ENCODE measurements around the gene SLC7A11.

The SLC7A11 gene

DNA sequence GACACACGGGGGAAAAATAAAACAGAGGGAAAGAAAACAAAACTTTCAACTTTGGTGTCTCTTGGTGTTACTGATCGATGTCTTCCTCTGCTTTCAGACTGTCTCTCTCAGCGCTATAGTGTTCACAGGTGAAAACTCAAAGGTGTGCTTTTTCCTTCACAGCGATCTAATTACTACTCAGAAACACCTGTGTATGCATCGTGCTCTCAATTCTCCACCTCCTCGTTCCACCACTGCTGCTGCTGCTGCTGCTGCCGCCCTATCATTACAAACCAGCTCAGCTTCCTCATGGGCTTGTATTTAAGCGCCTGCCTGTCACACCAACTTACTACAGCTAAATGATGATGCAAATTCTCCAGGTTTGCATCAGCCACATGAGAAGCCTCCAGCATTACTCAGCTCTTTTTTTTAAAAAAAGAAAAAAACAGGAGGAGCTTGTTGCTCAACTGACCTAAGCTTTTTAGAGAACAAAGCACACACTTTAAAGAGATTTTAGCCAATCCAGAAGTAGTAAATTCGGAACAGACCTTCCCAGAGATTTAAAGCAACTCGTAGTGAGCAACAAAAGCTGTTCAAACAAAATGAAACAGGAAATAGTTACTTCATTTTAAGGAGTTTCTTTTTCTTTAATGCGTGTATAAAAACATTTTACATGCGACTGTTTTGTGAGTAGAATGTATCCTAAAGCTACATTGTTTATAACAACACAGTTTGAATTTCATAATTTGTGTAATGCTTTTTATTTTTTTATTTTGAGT is at the start of gene SLC7A11:
Gene SLC7A11, minus strand, starts transcription at position 274 of the 758 bp plus-strand sequence. CDS start 280 bp downstream, outside the sequence.
- peak; percentile 8 to 19 for DNase-seq (ENCODE audit: low read depth in 2 of 2)

DNA sequence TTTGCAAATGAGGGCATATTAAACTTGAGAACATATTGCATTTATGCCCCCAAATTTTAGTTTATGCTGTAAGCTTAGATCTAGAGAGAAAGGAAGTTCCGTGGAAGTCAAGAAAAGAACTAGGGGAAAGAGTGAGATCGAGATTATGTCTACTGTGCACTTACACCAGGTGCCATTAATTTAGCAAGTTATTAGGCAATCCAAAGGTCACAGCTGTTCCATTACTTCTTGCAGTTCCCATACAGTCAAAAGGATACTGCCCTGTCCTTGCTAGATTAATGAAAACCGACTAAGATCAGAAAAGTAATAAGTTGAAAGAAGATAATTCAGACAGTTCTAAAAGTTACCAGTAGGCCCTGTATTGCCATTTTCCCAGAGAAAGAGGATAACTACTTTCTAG is 49.3 kb upstream of the SLC7A11 start:
- no peak for DNase-seq (ENCODE audit: low read depth in 2 of 2)

DNA sequence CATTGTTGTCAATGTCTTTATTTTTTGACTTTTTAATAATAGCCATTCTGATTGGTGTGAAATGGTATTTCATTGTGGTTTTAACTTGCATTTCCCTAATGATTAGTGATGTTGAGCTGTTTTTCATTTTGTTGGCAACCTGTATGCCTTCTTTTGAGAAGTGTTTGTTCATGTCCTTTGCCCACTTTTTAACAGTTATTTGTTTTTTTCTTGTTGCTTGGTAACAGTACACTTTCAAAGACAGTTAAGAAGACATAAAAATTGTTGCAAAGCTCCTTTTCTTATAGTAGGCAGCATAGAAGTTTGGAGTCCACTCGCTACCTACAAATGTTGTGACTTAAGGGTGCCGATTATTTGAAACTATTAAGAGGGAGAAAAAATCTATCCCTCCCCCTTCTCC is 48.7 kb upstream of the SLC7A11 start:
- no peak for DNase-seq (ENCODE audit: low read depth in 2 of 2)

DNA sequence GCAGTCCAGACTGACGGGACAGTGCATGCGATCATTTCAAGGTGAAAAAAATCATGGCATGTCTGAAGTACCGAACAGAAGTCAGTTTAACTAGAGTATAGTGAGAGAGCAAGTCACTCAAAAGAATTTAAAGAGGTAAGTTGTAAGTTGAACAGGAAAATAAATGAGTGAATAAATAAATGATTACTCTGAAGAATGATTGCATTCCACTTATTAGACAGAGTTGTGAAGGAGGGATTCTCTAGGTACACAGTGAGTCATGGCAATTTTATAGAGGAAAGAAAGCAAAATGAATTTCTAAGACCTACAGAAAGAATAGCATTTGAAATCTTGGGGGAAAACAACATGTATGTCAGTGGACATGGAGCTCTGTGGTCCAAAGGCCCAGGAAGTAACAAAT is 37.1 kb upstream of the SLC7A11 start:
- DNase-seq (ENCODE audit: low read depth in 2 of 2), result no peak

DNA sequence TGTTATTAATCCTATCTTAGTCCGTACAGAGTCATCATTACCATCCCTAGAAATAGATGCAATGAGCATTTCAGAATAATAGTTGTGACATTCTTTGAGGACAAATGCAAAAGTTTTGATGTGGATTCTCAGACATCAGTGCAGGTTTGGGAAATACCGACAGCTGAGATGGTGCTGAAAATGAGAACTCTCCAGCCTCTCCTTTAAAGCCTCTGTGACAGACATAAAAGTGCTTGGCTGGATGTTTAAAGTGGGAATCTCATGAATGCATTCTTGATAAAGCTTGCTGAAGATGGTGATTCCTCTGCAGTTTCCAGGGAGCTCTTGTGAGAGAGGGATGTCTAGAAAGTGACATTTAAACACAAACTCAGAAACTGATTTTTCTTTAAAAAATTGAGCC is 35.0 kb upstream of the SLC7A11 start:
- no peak for DNase-seq (ENCODE audit: low read depth in 2 of 2)

DNA sequence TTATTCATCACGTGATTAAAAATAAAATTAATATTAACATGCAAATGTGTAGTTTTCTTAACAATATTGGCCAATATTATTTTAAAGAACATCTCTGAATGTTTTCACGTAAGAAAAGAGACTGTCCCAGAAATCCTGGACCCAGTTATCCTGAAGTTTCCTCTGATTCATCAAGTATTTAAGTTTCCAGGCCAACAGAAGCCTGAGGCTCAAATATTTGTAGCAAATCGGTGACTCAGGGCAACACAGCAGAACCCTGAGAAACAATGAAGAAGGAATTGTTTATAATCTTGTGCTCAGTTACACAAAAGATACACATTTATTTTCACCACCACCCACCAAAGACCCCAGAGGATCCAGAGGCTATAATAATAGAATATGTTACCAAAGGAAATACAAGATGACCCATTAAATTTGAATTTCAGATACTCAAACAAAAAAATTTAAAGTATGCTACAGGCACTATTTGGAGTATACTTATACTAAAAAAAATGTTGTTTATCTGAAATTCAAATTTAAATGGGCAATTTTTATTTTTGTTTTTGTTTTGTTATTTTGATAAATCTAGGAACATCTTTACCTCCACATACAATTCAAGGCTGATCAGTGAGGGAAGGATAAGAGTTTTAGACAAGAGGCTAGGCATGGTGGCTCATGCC is 33.9 kb upstream of the SLC7A11 start:
- DNase-seq (ENCODE audit: low read depth in 2 of 2), result no peak

DNA sequence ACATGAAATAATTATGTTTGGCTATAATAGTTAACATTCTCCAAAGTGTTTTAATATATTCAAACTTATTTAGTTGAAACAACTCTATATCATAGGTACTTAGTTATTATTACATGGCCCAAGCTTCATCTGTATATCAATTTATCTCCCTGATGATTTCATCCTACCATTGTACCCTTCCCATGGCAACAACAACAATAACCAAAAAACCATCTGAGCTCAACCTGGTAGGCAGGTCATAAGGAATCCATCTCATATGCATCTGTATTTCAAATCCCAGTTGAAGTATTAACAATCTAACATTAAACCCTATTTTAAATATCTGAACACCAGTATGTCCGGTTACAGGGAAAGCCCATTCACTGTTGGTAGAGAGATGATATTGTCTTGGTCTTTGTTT is 33.1 kb upstream of the SLC7A11 start:
- no peak for DNase-seq (ENCODE audit: low read depth in 2 of 2)

DNA sequence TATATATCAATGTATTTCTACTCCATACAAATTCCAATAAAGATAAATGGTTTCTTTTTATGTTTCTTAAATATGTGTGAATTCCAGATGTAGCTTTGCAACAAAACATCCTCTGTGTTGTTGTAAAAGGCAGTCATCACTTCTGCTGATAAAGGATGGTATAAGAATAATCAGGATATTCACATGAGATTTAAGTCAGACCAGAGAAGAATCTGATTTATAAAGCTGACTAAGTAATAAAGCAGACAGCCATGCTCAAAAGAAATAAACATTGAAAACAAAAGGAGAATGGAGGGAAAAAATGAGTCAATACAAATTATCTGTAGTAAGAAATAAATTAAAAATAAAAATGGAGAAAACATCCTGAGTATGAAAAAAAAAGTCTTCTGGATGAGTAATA is 27.0 kb upstream of the SLC7A11 start:
- DNase-seq (ENCODE audit: low read depth in 2 of 2), result no peak

DNA sequence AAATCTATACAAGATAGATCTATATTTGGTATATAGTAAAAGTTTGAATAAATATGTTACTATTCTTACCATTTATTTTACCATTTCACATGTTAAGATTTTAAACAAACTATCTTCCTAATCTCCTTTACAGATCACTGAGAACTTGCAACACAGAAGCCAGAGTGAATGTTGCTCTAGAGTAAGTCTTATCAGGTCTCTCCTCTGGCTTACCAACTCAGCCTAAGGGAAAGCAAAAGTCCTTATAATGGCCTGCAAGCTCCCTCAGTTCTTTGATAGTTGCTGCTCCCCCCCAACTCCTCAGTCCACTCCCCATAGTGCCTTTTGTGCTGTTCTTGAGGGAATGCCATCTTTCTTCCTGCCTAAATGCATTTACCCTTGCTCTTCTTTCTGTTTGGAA is 25.7 kb upstream of the SLC7A11 start:
- DNase-seq (ENCODE audit: low read depth in 2 of 2), result no peak

DNA sequence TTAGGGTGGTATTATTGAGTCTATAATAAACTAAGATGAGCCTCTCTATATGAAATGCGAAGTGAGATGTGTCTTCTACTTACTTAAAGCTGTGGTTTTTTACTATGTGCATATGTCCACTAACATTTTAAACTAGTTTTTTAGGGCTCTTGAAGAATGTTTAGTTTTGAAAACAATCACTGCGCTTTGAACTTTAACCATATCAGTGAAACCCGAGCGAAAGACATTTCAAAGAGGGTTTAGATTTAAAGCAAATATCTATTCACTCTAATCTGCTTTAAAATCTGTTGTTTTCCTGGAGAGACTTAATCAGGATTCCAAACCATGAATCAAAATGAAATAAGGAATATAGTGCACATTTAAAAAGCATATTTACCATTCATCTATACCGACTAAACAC is 24.8 kb upstream of the SLC7A11 start:
- DNase-seq (ENCODE audit: low read depth in 2 of 2), result no peak

DNA sequence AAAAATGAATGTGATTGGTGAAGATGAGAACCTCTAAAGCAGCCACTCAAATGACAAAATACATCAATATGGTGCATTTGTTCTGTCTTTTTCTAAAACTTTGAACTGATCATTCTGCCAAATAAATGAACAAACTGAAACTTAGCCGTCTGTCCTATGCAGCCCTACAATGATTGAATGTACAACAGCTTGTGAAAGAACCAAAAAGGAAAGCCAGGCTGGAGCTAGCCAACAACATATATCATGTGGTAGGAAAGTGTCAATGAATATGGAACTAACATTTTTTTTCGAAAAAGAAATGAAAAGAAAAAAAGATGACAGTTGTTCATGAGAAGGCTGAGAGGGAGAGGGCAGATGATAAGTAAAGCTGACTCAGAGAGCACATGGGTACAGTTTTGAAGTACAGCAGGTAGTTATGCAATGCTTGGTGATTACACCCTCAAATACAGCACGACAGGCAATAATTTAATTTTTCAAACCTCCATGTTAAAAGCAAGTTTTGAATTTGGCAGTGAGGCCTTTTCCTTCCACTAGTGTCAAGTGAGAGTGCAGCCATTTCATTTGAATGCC is 21.2 kb upstream of the SLC7A11 start:
- no peak for DNase-seq (ENCODE audit: low read depth in 2 of 2)

DNA sequence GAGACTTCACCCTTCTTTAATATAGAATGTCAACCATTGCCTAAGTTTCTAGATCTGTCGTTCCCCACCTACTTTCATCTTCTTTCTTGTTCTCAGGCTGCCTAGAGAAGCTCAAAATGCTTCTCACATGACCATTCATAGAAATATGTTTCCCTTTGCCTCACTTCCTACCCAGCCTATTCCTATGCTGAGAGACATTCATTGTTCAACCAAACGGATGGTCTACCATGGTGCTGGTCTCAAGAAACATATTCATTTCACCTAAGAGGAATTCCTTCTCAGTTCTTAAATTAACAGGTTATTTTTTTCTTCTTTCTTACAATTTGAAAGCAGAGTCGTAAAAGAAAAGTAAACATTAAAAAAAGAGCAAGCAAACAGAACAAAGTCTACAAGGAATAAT is 20.3 kb upstream of the SLC7A11 start:
- no peak for DNase-seq (ENCODE audit: low read depth in 2 of 2)

DNA sequence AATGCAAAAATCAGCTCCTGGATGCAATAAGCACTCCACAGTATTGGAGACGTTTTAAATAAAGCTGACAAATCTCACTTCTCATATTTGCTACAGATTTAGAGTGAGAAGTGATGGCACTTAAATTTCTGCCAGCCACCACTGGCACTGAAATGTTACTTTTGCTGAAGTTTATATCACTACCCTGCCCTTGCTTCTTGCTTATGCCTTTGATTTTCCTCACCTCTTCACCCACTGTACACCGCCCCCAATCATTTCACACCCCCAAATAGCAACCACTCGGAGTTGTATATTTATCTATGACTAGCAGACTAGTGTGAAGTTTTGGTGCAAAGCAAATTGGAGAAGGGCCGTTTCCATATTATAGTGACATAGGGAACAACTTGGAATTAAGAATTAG is 19.9 kb upstream of the SLC7A11 start:
- no peak for DNase-seq (ENCODE audit: low read depth in 2 of 2)

DNA sequence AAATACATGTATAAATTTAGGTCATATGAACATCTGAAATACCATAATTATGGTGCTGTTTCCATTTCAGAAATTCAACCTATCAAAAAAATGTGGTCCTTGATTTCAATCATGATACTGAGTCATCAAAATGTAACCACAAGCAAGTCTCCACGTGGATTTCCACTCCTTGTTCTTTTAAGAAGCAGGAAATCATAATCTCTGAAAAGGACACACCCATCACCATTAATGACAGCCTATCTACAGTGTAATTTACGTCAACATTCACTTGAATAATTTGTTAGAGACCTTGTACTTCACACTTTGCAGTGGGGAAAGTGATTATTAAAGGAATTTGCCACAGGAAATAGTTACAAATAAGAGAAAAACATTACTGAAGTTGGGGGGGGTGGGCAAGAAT is 17.7 kb upstream of the SLC7A11 start:
- DNase-seq (ENCODE audit: low read depth in 2 of 2), result no peak

DNA sequence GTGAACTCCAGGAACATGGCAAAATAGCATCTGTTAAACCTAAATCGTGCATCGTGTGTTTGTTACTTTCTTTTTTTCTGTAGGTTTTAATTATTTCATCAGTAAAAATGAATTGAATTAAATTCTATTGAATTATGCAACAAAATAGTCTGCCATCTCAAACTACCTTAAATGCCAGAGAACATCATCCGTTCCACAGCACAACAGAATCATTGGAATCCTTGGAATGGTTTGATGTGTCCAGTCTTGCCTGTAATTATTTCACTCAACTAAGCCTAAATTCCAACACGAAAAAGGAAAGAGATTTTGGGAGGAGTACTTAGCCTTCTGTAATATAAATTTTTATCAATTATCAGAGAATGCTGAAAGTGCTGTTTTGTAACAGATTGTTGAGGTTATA is 17.1 kb upstream of the SLC7A11 start:
- no peak for DNase-seq (ENCODE audit: low read depth in 2 of 2)

DNA sequence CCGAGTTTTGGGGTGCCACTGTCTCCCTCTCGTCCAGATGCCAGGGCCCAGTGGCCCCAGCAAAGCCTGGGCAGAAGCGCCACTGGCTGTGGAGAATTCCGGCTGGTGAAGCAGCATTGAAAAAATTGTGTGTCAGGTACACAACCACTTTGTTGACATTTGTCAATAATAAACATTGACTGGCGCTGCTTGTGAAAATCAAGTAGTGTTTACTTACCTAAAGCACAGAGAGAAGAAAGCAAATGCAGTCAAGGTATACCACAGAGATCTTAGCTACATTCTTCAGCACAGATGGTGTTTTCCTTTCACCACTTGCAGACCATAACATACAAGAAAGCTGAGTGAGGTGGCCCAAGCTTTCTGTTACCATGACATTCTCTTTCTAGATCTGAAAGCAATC is 14.5 kb upstream of the SLC7A11 start:
- no peak for DNase-seq (ENCODE audit: low read depth in 2 of 2)

DNA sequence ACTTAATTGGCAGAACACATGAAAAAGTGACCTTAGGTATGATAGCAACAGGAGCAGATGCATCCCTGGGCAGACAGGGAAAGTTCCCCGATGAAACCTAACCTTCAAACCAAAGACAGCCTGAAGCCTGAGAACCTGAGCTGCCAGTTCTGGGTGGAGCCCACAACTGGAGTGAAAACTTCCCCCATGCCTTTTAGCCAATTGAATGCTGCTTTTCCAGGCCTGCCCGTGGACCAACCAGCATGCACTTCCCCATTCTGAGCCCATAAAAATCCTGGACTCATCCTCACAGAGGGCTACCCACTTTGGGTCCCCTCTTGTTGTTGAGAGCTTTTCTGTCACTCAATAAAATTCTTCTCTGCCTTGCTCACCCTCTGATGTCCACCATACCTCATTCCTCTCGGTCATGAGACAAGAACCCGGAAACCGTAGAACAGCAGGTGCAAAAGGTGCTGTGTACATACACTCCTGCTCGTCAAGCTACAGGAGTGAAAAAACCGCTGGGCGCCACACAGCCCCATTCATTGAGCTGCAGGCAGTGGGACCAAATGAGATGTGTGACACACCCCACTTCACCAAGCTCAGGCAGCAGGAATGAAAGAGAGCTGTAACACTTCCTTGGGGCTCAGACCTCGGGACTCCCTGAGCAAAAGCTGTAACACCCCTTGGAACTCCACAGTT is 13.9 kb upstream of the SLC7A11 start:
- no peak for DNase-seq (ENCODE audit: low read depth in 2 of 2)

DNA sequence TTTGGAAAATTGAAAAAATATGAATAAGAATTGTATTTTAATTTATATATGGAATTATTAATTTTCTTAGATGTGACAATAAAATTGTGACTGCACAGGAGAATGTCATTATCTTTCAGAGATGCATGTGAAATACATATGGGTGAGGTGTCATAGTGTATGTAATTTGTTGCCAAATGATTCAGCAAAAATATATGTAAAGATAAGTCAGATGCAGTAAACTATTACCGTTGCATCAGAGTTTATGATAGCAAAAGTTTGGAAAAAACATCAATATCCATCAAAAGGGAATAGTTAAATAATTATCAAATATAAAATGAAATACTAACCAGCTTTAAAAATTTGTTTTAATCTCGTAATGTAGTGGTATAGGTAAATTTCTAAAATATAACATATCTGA is 10.4 kb upstream of the SLC7A11 start:
- DNase-seq (ENCODE audit: low read depth in 2 of 2), result no peak

DNA sequence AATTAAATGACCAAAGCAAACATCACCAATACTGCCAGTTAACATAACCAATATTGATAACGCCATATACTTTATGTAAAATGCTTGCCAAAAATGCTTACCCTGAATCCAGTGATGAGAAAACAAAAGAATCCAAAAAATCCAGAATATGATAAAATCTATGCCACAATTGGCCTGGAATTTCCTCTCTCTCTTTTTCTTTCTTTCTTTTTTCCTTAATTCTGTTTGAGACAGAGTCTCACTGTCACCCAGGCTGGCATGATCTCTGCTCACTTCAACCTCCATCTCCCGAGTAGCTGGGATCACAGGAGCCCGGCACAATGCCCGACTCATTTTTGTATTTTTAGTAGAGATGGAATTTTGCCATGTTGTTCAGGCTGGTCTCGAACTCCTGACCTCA is 9.8 kb upstream of the SLC7A11 start:
- no peak for DNase-seq (ENCODE audit: low read depth in 2 of 2)

DNA sequence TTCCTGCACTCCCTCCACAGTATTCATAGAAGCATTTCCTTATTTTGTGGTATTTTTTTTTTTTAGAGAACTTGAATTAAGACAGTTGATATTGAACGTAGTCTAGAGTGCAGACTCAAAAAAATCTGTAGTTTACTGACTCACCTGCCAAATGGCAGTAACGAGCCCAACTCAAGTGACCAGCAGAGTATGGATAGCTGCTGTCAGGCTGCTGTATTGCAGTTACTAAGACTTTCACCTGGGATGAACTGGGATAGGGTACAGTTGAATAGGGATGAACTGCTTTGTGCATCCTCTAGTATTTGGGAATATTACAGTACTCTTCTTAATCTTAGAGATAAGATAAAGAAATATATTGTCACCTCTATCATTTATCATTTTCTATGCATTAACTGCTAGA is 7.0 kb upstream of the SLC7A11 start:
- no peak for DNase-seq (ENCODE audit: low read depth in 2 of 2)

DNA sequence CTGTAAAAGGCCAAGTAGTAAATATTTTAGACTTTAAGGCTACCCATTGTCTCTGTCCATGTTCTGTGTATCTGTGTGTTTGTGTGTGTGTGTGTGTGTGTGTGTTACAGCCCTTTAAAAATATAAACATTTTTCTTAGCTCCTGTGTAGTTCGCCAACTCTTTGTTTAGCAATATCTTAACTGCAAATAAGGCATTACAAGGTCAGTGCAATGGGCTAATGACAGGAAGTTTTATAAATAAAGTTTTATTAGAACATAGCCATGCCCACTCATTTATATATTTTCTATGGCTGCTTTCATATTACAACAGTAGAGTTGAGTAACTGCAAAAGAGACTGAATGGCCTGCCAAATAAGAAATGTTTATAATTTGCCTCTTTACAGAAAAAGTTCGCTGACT is 5.9 kb upstream of the SLC7A11 start:
- no peak for DNase-seq (ENCODE audit: low read depth in 2 of 2)

DNA sequence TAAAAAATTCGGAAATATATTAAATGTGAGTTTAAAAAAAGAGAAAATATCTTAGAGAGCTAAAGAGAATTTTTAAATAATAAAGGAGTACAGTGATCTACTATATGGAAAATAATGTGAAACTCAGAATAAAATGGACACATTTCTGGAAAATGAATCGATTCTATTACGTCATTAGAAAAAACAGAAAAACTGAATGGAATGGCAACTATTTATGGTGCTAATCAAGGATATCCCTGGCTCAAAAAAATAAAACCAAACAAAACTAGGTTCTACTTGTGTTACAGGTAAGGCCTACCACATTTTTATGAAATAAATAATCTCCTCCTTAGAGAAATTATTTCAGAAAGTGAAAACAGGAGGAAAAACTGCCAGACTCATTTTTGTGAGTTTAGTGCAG is 5.5 kb upstream of the SLC7A11 start:
- DNase-seq (ENCODE audit: low read depth in 2 of 2), result no peak

DNA sequence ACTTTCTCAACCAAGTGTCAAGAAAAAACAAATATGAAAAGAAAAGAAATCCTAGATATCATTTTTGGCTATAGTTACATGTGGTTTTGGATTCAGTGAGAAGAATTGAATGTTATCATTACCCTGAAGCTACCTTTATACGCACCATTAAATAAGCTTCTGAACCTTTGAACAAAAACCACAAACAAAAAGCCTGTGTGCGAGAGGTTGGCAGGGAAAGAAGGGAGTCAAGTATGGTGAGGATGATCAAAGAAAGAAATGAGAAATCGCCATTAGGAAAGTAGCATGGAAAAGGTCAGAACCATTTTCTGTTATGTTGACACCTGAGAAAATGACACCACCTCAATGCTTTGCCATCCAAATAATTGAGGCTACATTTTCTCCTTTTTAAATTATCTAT is 1.2 kb upstream of the SLC7A11 start:
- no peak for DNase-seq (ENCODE audit: low read depth in 2 of 2)

All from stimulated activated CD8-positive, alpha-beta memory T cell treated with anti-CD3 and anti-CD28 coated beads, Interleukin-15, amount 100 ng/mL, for 48 hours (primary cell).